C1 segment of cervical spinal cord (tissue), 14 donors: ENCODE measurements around the gene ABLIM2.

Experiments
- DNase-seq, 14 donors: peaks; one replicate each; lab custom pipeline; 2025; lab: John Stamatoyannopoulos, UW

The ABLIM2 gene

GRCh38 chr4:8122746-8123145 lies 35.9 kb downstream of the ABLIM2 start:
- DNase-seq, result no peak

DNA sequence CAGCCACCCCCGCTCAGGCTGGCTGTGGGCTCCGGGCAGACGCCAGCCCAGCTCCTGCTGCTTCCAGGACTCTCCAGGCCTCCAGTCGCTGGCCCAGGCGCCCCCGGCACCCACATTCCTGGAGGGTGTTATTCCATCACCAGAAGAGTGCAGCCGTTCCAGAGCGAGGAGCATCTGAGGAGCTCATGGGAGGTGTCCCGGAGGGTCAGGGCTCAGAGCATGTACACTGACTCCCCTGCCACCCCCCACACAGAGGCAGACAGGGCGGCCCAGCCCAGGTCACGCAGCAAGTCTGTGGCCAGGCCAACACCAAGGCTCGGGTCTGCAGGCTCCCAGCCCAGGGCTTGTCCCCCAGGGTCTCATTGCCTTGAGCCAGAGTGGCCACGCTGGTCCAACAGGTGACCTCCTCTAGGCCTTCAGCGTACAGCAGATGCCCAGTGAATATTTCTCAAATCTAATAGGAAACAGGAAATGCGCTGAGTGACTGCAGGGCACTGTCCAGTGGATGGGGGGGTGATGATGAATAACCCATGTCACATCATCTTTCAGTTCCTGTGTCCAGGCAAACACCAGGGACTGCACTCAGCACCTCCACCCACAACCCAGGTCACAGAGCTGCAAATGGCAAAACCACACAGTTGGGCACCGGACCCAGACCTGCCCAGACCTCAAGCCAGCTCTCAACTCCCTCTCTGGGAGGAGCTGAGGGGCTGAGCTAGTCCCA lies 37.2 kb downstream of the ABLIM2 start:
- DNase-seq, result no peak

- DNase-seq, result no peak
These were observed 38.1 kb downstream of the ABLIM2 start for GRCh38 chr4:8120501-8120900.

DNA sequence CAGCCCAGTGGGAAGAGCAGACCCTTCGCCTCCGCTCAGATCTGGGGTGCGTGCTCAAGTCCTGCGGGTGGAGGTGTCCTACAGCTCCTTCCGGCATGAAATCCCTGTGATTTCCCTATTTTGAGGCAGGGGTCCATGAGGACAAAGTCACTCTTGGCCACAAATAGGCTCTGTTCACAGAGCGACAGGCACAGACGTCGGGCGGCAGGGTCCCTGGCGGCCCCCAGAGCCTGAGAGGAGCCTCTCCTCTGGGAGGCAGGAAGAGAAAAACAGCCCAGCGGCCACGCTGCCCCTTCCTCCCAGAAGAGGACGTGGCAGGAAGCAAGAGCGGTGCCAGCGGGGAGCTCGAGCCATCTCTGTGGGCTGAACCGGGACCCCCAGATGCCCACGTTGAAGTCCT lies 38.7 kb downstream of the ABLIM2 start:
- no peak for DNase-seq

GRCh38 chr4:8118531-8118930 lies 40.1 kb downstream of the ABLIM2 start:
- DNase-seq, result no peak

DNA sequence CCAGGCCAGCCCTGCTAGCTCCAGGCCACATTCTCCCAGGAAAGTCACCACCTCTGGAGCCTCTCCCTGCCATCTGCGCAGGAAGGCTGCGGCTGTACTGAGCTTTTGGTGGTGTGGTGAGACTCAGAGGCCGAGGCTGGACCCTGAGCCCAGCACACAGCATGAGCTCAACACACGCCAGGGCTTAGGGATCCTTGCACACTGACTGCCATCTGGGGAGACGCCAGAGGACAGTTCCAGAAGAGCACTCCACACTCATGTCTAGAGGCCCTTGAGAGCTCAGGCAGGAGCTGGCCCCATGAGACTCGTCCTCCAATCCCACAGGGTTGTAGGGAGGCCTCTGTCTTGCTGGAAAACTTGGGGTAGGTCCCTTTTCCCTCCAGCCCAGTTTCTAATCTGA lies 40.6 kb downstream of the ABLIM2 start:
- no peak for DNase-seq

GRCh38 chr4:8117278-8117682 lies 41.3 kb downstream of the ABLIM2 start:
- DNase-seq, result no peak

- no peak for DNase-seq
These were observed 42.7 kb downstream of the ABLIM2 start for GRCh38 chr4:8115916-8116315.

- no peak for DNase-seq
These were observed 43.5 kb downstream of the ABLIM2 start for GRCh38 chr4:8115203-8115520.

GRCh38 chr4:8114456-8115202 lies 44.0 kb downstream of the ABLIM2 start:
- DNase-seq, result no peak

GRCh38 chr4:8113611-8114377 lies 44.8 kb downstream of the ABLIM2 start:
- DNase-seq, result no peak

DNA sequence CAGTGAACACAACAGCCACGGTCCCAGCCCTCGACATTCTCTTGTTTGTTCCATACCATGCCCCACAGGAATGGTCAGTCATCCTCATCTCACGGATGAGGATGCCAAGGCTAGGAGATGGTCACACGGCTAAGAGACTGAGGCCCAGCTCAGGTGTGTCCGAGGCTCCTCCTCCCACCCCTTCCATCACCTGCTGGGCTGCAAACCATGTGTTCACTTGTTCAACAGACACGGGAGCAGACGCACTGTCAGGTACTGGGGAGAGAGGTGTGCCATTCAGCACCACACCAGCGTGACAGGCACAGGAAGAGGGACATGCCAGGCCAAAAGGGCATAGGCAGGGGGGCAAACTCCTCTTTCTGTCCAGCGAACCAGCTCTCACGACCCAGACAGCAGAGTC lies 45.9 kb downstream of the ABLIM2 start:
- no peak for DNase-seq

- no peak for DNase-seq
These were observed 46.5 kb downstream of the ABLIM2 start for GRCh38 chr4:8112036-8112576.

DNA sequence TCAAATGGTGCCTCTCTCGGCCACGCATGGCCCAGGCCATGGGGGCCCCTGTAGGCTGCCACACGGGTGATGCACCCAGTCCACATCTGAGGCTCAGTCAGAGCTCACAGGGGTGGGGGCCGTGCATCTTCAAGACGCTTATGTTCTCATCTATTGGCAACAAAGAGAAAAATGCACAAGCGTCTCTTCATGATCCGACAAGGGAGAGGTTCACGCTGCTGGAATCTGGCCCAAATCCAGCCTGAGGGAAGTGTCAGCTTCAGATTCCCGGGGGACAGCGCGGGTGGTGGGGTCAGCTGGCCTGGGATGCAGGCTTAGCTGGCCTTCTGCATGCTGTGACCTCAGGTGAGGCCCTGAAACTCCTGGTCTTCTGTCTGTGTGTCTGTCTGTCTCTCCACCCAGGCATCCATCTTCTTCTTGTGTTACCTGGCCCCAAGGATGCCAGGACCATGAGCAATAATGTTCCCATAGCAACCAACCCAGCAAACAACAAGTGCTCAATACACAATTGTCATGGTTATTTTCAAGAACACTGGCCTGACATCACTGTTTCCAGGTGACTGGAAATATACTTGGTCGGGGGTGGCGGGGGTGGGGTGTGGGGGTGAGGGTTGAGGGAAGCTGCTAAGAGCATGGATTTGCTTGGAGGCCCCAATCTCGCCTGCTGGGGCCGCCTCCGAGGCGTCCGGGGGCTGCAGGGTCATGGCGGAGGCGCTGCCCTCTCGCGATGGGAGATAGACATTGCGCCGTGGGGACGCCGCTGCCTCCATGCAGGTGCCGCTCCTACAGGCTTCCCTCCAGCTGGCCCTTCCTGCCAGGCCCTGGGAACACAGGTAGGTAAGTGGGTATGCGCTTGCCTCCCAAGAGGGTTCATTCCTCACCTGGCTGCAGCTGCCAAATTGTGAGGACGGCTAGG lies 48.3 kb downstream of the ABLIM2 start:
- no peak for DNase-seq

DNA sequence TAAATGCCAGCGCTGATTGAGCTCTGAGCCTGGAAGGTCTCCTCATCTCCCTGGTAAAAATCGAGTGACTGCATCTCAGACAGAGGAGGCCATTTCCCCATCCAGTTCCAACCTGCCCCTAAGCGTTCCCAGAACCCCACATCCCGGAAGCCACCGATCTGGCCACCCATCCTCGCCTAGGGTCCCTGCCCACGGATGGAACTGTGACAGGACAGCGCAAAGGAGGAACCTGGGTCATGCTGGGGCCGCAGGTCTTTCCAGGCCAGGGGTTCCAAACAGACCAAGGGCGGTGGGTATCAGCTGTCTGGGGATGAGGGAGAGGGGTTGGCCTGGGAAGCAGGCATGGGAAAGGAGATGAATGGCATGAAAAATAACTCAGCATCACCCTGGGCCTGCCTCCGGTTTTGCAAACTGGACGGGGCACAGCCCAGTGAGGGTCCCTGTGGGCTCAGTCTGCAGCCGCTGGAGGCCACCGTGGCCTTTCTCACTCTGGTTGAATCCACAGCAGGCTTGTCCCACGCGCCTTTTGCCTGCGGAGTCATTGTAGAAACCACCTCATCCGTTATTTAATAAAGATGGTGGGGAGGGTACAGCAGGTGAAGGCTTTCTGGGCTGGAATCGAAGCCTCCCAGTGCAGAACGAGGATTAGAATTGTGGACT lies 49.1 kb downstream of the ABLIM2 start:
- no peak for DNase-seq

GRCh38 chr4:8108991-8109390 lies 49.6 kb downstream of the ABLIM2 start:
- DNase-seq, result no peak

- no peak for DNase-seq
These were observed 50.4 kb downstream of the ABLIM2 start for GRCh38 chr4:8108261-8108660.

DNA sequence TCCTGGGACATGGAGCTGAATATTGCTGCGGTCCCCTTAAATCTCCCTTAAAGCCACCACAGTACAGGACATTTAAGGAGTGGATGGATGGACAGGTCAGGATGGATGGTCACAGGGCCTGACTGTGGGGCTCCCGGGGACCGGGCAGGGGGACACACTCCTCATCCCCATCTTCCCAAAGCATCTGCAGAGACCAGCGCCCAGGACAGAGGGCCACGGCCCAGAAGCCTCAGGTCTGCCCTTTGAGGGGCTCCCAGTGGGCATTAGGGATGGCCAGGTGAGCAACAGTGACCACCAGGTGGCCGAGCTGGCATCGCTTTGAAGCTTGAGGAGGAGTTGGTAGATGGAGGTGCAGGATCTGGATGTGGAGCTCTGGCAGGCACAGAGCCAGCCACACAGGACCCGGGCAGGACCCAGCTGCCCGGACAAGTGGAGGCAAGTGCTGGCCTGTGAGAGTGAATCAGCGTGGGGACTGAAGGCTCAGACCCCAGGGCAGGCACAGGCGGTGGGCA lies 51.4 kb downstream of the ABLIM2 start:
- DNase-seq, result no peak

DNA sequence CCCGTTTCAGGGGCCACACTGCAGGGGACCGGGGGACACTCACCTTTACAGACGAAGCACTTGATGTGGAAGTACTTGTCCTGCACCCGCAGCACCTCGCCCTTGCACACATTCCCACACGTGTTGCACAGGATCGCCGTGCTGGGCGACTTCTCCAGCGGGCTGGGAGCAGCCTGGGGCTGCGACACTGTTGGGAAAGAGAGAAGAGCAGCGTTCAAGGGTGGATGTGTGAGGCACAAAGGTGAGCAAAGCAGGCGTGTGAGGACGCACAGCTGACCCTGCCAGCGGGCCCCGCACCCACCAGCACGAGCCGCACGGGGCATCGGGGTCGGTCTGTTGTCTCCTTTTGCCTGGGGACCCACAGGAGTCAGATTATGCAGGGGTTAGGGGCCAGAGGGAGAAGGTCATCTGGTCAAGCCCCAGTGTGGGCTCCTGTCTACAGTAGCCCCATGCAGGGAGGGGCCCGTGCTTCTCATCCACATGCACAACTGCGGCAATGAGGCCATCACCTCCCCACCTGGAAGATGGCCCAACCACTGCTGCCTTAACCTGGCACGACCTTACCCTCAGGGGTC lies 52.1 kb downstream of the ABLIM2 start:
- DNase-seq, result no peak
